Activated naive CD4-positive, alpha-beta T cell treated with anti-CD3 and anti-CD28 coated beads, Interleukin-2, amount 10 ng/mL, durations not matched to agents 7 days and 5 days (primary cell): ENCODE data around the gene PTPN5.

Source experiments
- CTCF ChIA-PET: fragments of 350-600 bp; sonication (Branson Sonifier 250); formaldehyde crosslinking; loops from one replicate; lab custom pipeline; 2021; ENCODE audit warnings: antibody characterized with exemption; lab: Charles Lee
- DNase-seq: peaks from one replicate; pipeline ENCODE4 v3.0.0-alpha.2; 2020
- H3K27ac Mint-ChIP-seq: one replicate; pipeline ENCODE4 v1.8.0; 2021; ENCODE audit warnings: mild to moderate bottlenecking, moderate library complexity, mixed read lengths
- H3K27me3 Mint-ChIP-seq: one replicate; pipeline ENCODE4 v1.8.0; 2021; ENCODE audit warnings: mild to moderate bottlenecking, mixed read lengths
- H3K36me3 Mint-ChIP-seq: one replicate; pipeline ENCODE4 v1.8.0; 2021; ENCODE audit warnings: mixed read lengths
- H3K4me1 Mint-ChIP-seq: one replicate; pipeline ENCODE4 v1.8.0; 2021; ENCODE audit warnings: mixed read lengths
- H3K4me3 Mint-ChIP-seq: one replicate; pipeline ENCODE4 v1.8.0; 2021; ENCODE audit warnings: mild to moderate bottlenecking, moderate library complexity, mixed read lengths
- H3K9me3 Mint-ChIP-seq: one replicate; pipeline ENCODE4 v1.8.0; 2021; ENCODE audit warnings: mixed read lengths

Gene PTPN5

GRCh38 chr11:18706330-18707243 is 85.0 kb downstream of the PTPN5 start:
- Mint-ChIP-seq H3K4me3 (peak overlapping the region; percentile 72), H3K27me3 (peaks cover 72% of the 10 kb centered on the region), H3K36me3 (no peaks in the 10 kb centered on the region), H3K27ac (no peak overlapping the region), H3K4me1 (peaks cover 20% of the 10 kb centered on the region), H3K9me3 (no peaks in the 10 kb centered on the region)
- CTCF ChIA-PET, result interaction anchor here (0.9 to 2.5 kb wide), 5 partner anchors 15 to 167 kb away, joined by 3 to 19 read pairs (median 4); no protein-coding TSS in a partner anchor
- peak; percentile 67 for DNase-seq

- CTCF ChIA-PET, result interaction anchor here (1.3 to 2.5 kb wide), 4 partner anchors 16 to 166 kb away, joined by 3 to 19 read pairs (median 4); no protein-coding TSS in a partner anchor
These were observed 85.8 kb downstream of the PTPN5 start for GRCh38 chr11:18705651-18706281.

GRCh38 chr11:18704698-18705097 is 86.9 kb downstream of the PTPN5 start:
- H3K4me3 Mint-ChIP-seq, result no peak overlapping the region
- CTCF ChIA-PET, result interaction anchor here (1.4 to 2.5 kb wide), 2 partner anchors 17 to 23 kb away, joined by 3 to 19 read pairs; no protein-coding TSS in a partner anchor
- H3K27me3 Mint-ChIP-seq, result peaks cover 81% of the 10 kb centered on the region
- peaks cover 23% of the 10 kb centered on the region for H3K4me1 Mint-ChIP-seq
- H3K36me3 Mint-ChIP-seq, result no peaks in the 10 kb centered on the region
- H3K27ac Mint-ChIP-seq, result no peak overlapping the region
- H3K9me3 Mint-ChIP-seq, result no peaks in the 10 kb centered on the region
- no peak for DNase-seq

More at GRCh38 chr11:18705651-18706281, 85.8 kb downstream of the PTPN5 start:
- peaks cover 20% of the 10 kb centered on the region for H3K4me1 Mint-ChIP-seq
- no peak overlapping the region for H3K4me3 Mint-ChIP-seq
- no peaks in the 10 kb centered on the region for H3K36me3 Mint-ChIP-seq
- peak; percentile 30 for DNase-seq
- H3K27me3 Mint-ChIP-seq, result peaks cover 78% of the 10 kb centered on the region
- no peaks in the 10 kb centered on the region for H3K9me3 Mint-ChIP-seq
- no peak overlapping the region for H3K27ac Mint-ChIP-seq

- Mint-ChIP-seq H3K4me3 (no peak overlapping the region), H3K27ac (no peak overlapping the region), H3K36me3 (no peaks in the 10 kb centered on the region), H3K4me1 (peaks cover 28% of the 10 kb centered on the region), H3K9me3 (no peaks in the 10 kb centered on the region), H3K27me3 (peaks cover 80% of the 10 kb centered on the region)
- CTCF ChIA-PET, result interaction anchor here (1.4 to 2.5 kb wide), 2 partner anchors 18 to 24 kb away, joined by 3 to 19 read pairs; no protein-coding TSS in a partner anchor
- no peak for DNase-seq
These were observed 87.5 kb downstream of the PTPN5 start for GRCh38 chr11:18704045-18704645.

- H3K27me3 Mint-ChIP-seq, result peaks cover 76% of the 10 kb centered on the region
- no peaks in the 10 kb centered on the region for H3K36me3 Mint-ChIP-seq
- no peaks in the 10 kb centered on the region for H3K9me3 Mint-ChIP-seq
- no peak overlapping the region for H3K27ac Mint-ChIP-seq
- CTCF ChIA-PET, result interaction anchor here (1.4 kb wide), 1 partner anchor 25 kb away, joined by 3 read pairs; no protein-coding TSS in a partner anchor
- H3K4me3 Mint-ChIP-seq, result no peak overlapping the region
- H3K4me1 Mint-ChIP-seq, result peaks cover 32% of the 10 kb centered on the region
- DNase-seq, result no peak
These were observed 88.4 kb downstream of the PTPN5 start for GRCh38 chr11:18703001-18703763.

GRCh38 chr11:18701614-18702216 is 89.9 kb downstream of the PTPN5 start:
- no peak overlapping the region for H3K27ac Mint-ChIP-seq

GRCh38 chr11:18700872-18701271 is 90.7 kb downstream of the PTPN5 start:
- H3K9me3 Mint-ChIP-seq, result no peaks in the 10 kb centered on the region
- peak overlapping the region; percentile 11 for H3K4me3 Mint-ChIP-seq
- H3K27me3 Mint-ChIP-seq, result peaks cover 66% of the 10 kb centered on the region
- H3K4me1 Mint-ChIP-seq, result peaks cover 28% of the 10 kb centered on the region
- CTCF ChIA-PET, result no interaction called here
- H3K36me3 Mint-ChIP-seq, result no peaks in the 10 kb centered on the region
- DNase-seq, result no peak
- H3K27ac Mint-ChIP-seq, result no peak overlapping the region

More at GRCh38 chr11:18701614-18702216, 89.9 kb downstream of the PTPN5 start:
- DNase-seq, result no peak
- Mint-ChIP-seq H3K9me3 (no peaks in the 10 kb centered on the region), H3K4me3 (no peak overlapping the region), H3K4me1 (peaks cover 34% of the 10 kb centered on the region), H3K27me3 (peaks cover 70% of the 10 kb centered on the region), H3K36me3 (no peaks in the 10 kb centered on the region)
- CTCF ChIA-PET, result interaction anchor here (0.6 to 0.8 kb wide), 2 partner anchors 20 to 161 kb away, joined by 3 to 4 read pairs; no protein-coding TSS in a partner anchor

- H3K27ac Mint-ChIP-seq, result no peak overlapping the region
- no peaks in the 10 kb centered on the region for H3K36me3 Mint-ChIP-seq
- peaks cover 63% of the 10 kb centered on the region for H3K27me3 Mint-ChIP-seq
- H3K4me1 Mint-ChIP-seq, result peaks cover 24% of the 10 kb centered on the region
- CTCF ChIA-PET, result no interaction called here
- peak overlapping the region; percentile 69 for H3K4me3 Mint-ChIP-seq
- no peak for DNase-seq
- no peaks in the 10 kb centered on the region for H3K9me3 Mint-ChIP-seq
These were observed 91.2 kb downstream of the PTPN5 start for GRCh38 chr11:18700375-18700774.

- Mint-ChIP-seq H3K36me3 (no peaks in the 10 kb centered on the region), H3K9me3 (no peaks in the 10 kb centered on the region), H3K4me1 (peaks cover 20% of the 10 kb centered on the region), H3K4me3 (peak overlapping the region; percentile 69), H3K27ac (no peak overlapping the region), H3K27me3 (peaks cover 58% of the 10 kb centered on the region)
- no peak for DNase-seq
- CTCF ChIA-PET, result interaction anchor here (1.4 kb wide), 1 partner anchor 66 kb away, joined by 4 read pairs; the partner anchor contains the start of gene SPTY2D1
These were observed 91.7 kb downstream of the PTPN5 start for GRCh38 chr11:18699848-18700261.

- Mint-ChIP-seq H3K36me3 (no peaks in the 10 kb centered on the region), H3K4me3 (peak overlapping the region; percentile 69), H3K27me3 (peaks cover 52% of the 10 kb centered on the region), H3K4me1 (peaks cover 19% of the 10 kb centered on the region), H3K9me3 (no peaks in the 10 kb centered on the region), H3K27ac (peak overlapping the region; percentile 39)
- DNase-seq, result no peak
- CTCF ChIA-PET, result interaction anchor here (1.4 kb wide), 1 partner anchor 66 kb away, joined by 4 read pairs; the partner anchor contains the start of gene SPTY2D1
These were observed 92.4 kb downstream of the PTPN5 start for GRCh38 chr11:18699269-18699596.

GRCh38 chr11:18698341-18699268 is 93.0 kb downstream of the PTPN5 start, which contains the start of gene TMEM86A:
TMEM86A (plus strand) TSS chr11:18698779; CDS start chr11:18698887, 108 bp downstream.
- H3K9me3 Mint-ChIP-seq, result no peaks in the 10 kb centered on the region
- CTCF ChIA-PET, result interaction anchor here (0.9 to 1.7 kb wide), 5 partner anchors 23 to 455 kb away, joined by 3 to 6 read pairs (median 4); partner anchors contain the start of gene SPTY2D1
- H3K27me3 Mint-ChIP-seq, result peaks cover 46% of the 10 kb centered on the region
- DNase-seq, result peak; percentile 94
- H3K36me3 Mint-ChIP-seq, result no peaks in the 10 kb centered on the region
- H3K27ac Mint-ChIP-seq, result peak within 1 kb of the TSS; percentile 39
- peaks cover 21% of the 10 kb centered on the region for H3K4me1 Mint-ChIP-seq
- H3K4me3 Mint-ChIP-seq, result peak within 1 kb of the TSS; percentile 69

GRCh38 chr11:18697576-18697975 is 94.0 kb downstream of the PTPN5 start:
- Mint-ChIP-seq H3K9me3 (no peaks in the 10 kb centered on the region), H3K4me3 (no peak overlapping the region), H3K36me3 (no peaks in the 10 kb centered on the region), H3K4me1 (peaks cover 29% of the 10 kb centered on the region), H3K27me3 (peaks cover 43% of the 10 kb centered on the region), H3K27ac (no peak overlapping the region)
- CTCF ChIA-PET, result interaction anchor here (0.9 to 1.7 kb wide), 4 partner anchors 24 to 454 kb away, joined by 3 to 6 read pairs (median 4); no protein-coding TSS in a partner anchor
- no peak for DNase-seq
